Stimulated activated CD4-positive, alpha-beta T cell treated with anti-CD3 and anti-CD28 coated beads, Interleukin-4, amount 100 ng/mL, for 48 hours (primary cell): ENCODE results near the gene MAPK8.
"Not testable (repeated sequence)": the region's sequence is repeated elsewhere in the genome, so short reads cannot be mapped to it uniquely, and the experiment has no call there.

Source experiments
- DNase-seq, 2 donors: peaks; one replicate each; pipeline ENCODE4 v3.0.0-alpha.2; 2020; ENCODE audit warnings: low read depth in 2 of 2

MAPK8 gene

GRCh38 chr10:48418189-48418788 is 111.8 kb downstream of the MAPK8 start:
- no peak for DNase-seq

DNA sequence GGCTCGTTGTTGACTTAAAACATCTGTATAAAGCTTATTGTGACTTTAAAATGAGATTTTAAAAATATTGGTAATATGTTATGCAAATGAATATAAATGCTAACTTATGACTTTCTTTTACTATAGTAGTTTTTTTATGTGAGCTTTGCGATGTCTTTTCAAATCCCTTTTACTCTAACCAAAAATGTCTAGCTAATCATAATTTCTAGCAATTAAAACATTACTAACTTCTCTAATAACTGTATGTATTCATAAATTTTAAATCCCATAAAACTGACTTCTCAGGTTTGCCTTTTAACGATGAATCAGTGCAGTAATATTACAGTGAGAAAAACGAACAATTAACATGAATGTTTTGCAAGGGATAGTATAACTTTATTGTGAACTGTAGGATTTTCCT is 113.2 kb downstream of the MAPK8 start:
- no peak for DNase-seq

GRCh38 chr10:48421862-48422261 is 115.4 kb downstream of the MAPK8 start:
- DNase-seq, result not testable (repeated sequence)

DNA sequence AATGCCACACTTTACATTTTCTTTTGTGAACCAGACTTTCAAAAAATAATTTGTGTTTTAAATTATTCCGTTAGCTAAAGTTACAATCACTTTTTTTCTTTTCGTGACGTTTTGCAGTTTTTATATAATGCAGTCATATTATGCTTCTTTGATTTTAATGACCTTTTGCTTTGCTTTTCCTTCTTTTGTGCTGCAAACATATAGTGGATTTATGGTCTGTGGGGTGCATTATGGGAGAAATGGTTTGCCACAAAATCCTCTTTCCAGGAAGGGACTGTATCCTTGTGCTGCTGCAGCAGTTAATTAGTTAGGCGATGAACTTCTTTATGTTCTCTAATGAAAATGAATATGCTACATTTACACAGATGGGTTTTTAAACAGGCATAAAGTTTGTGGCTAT is 117.4 kb downstream of the MAPK8 start:
- DNase-seq, result no peak

DNA sequence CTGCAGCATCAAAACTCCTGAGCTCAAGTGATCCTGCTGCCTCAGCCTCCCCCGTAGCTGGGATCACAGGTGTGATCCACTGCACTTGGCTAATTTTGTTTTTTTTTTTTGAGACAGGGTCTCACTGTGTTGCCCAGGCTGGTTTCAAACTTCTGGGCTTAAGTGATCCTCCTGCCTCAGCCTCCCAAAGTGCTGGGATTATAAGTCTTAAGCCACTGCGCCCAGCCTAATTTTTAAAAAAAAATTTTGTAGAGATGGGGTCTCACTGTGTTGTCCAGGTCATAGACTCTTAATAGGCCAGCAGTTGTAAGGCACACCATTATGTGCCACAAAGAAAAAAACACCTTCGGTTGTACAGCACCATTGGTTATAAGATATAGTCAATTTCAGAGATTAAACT is 122.4 kb downstream of the MAPK8 start:
- no peak for DNase-seq

- DNase-seq, result no peak
These were observed 122.8 kb downstream of the MAPK8 start for GRCh38 chr10:48429309-48429708.

DNA sequence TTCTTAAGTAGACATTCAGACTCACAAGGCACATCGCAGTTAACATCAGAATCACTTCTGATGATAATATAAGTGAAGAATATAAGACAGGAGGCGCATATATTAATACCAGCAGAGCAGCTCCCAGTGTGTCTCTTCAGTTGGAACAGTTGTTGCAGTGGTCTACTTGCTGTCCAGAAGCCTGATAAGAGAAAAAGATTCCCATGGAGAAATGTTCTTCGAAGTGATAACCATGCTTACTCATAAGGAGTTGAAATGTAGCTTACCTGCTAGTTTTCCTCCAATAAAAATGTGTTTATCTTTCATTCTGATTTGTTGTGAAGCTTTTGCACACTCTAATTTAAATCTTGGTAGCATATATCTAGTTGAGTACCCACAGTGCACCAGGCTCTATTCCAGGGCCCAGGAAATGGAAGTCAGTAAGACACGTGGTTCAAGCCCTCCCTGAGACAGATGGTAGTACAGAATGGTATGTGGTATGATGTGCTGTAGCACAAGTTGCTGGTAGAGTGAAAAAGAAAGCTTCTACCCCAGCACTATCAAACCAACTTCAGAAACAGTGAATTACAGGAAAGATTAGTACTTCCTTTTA is 124.0 kb downstream of the MAPK8 start:
- DNase-seq, result no peak

DNA sequence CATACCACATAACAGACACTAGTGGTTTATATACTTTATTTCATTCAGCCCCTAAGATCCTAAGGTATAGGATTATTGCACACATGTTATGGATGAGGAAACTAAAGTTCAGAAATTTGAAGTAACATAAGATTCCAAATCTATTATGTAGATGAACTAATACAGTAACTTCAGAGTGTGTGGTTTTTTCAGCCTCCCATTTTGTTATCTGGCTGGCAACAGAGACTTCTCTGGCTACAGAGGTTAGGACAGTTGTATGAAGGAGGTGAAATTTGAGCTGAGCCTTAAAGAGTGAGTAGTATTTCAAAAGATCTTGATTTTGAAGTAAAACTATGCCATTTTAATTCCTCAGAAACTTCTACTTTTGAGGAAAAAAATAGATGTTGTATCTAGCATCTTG is 125.4 kb downstream of the MAPK8 start:
- no peak for DNase-seq

DNA sequence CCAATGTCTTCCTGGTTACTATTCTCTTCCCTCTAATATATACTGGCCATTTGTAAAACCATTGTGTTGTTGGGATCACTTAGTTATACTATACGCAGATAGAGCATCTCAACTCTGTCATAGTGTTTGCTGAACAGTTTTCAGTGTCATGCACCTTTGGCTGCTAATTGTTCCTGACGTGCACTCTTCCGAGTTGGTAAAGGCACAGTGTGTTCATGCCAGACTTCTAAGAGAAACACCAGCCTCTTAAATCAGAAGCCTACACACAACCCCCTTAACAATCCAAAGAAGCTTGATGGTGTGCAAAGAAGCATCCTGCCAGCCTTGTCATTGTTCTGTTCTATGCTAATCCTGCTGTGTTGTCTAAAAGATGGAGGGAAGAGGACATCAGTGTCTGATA is 131.1 kb downstream of the MAPK8 start:
- no peak for DNase-seq

DNA sequence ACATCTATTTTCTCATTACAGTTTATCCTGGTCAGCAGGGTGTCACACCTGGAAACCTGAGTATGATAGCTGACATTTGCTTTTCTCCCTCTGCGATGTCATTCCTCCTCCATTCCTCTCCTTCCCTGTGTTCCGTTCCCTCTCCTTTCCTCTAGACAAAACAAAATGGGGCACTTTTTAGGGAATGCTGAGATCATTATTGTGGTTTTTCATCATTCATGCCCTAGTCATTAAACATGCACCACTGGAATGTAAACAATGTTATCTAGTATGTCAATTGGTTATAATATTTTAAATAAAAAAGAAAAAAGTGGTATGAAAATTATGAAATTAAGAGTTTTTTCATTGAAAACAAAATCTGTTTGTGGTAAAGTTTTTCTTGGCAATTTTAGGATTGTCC is 132.6 kb downstream of the MAPK8 start:
- no peak for DNase-seq

DNA sequence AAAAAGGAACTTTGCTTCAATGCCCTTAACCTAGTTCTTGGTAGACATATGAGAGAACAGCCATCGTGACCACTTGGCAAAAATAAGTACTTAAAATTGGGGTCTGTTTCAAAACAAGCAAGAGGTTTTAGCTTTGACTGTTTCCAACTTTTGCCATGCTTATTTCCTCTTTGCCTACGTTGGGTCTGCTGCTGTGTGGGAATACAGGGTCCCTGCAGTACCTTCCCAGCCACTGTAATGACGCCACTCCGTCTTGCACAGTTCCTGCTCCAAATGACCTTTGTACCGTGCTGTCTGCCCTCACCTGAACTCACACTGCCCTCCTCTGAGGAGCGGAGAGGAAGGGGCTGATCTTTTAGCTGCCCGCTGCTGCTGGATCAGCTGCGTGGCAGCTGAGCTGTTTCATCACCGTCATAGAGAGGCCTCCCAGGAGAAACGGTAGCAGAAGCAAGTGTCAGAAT is 133.1 kb downstream of the MAPK8 start:
- no peak for DNase-seq

- DNase-seq, result no peak
These were observed 134.3 kb downstream of the MAPK8 start for GRCh38 chr10:48440771-48441170.

- no peak for DNase-seq
These were observed 135.8 kb downstream of the MAPK8 start for GRCh38 chr10:48442090-48442808.

GRCh38 chr10:48442809-48443177 is 136.3 kb downstream of the MAPK8 start:
- no peak for DNase-seq

- DNase-seq, result no peak
These were observed 137.8 kb downstream of the MAPK8 start for GRCh38 chr10:48444266-48444665.

GRCh38 chr10:48444861-48445841 is 138.7 kb downstream of the MAPK8 start:
- no peak for DNase-seq

DNA sequence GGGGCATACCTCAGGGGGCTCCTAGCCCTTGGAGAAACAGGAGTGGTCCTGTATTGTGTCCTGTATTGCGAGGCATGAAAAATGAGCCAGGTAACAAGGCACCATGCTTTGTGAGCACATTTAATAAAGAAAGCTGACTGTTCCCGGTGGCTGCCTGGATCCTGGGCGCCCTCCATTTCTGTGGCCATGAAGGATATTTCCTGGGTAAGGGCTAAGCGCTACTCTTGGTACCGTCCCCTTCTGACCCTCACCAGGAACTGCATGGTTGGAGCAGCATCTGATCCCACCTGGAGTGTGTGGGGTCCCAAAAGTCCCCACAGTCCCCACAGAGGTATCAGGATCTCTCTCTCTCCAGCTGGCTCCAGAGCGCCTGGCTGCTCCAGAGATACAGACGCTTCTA is 139.5 kb downstream of the MAPK8 start:
- no peak for DNase-seq

DNA sequence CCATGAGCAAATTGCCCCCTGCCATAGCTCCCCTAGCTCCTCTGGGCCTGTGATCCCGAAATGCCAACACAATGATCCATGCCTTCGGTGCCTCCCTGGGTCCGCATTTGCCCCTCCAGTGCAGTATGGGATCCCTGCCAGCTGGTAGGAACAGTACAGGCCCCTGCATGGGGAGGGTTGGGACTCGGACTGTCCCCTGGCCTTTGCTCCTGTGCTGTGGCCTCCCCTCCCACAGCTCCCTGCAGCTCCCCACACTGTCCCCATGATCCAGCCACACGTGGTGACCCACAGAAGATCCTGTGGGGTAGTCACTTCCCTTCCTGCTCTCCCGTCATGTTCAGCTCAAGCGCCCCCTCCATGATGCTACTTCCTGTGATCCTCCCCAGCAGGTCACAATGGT is 140.3 kb downstream of the MAPK8 start:
- DNase-seq, result no peak

- DNase-seq, result no peak
These were observed 141.1 kb downstream of the MAPK8 start for GRCh38 chr10:48447356-48448215.

- no peak for DNase-seq
These were observed 142.3 kb downstream of the MAPK8 start for GRCh38 chr10:48448796-48449195.
